HepG2 (cell line): ENCODE measurements around the gene ZNF74. TPM values are rescaled to one million over a fixed set of nuclear protein-coding genes. Genes with fewer than 3 reads are reported as not detected.

ENCODE experiments used
- ESRRA ChIP-seq: sonication (generic); formaldehyde crosslinking; IDR thresholded peaks from 2 replicates; pipeline ENCODE4 v1.5.1; 2020; ENCODE audit warnings: mild to moderate bottlenecking, low read depth, missing genetic modification reagents
- FIP1L1 ChIP-seq: fragments of 200-400 bp; formaldehyde crosslinking; IDR thresholded peaks from 2 replicates; pipeline ENCODE4 v1.6.1; 2018; ENCODE audit warnings: low read depth, mild to moderate bottlenecking, low read length, moderate library complexity, borderline replicate concordance; ENCODE audit not compliant: insufficient read depth
- FOXK1 ChIP-seq: sonication (generic); formaldehyde crosslinking; IDR thresholded peaks from 2 replicates; pipeline ENCODE4 v1.4.0; 2020; ENCODE audit warnings: low read depth, missing genetic modification reagents, borderline replicate concordance
- KDM5B ChIP-seq: sonication (generic); formaldehyde crosslinking; IDR thresholded peaks from 2 replicates; pipeline ENCODE4 v1.4.0; 2020; ENCODE audit warnings: missing genetic modification reagents, mild to moderate bottlenecking, borderline replicate concordance
- LCORL ChIP-seq, 2 experiments: fragments of 450-650 bp in 1 of 2; sonication (generic) in 1 of 2; formaldehyde crosslinking in 1 of 2; IDR thresholded peaks; 2 replicates each; pipeline versions ENCODE4 v1.5.0 to v1.6.1; 2017 to 2020; ENCODE audit warnings: antibody characterized with exemption in 1 of 2, missing genetic modification reagents in 1 of 2
- NCOA2 ChIP-seq: sonication (generic); formaldehyde crosslinking; IDR thresholded peaks from 2 replicates; pipeline ENCODE4 v1.8.0; 2022; ENCODE audit warnings: inconsistent platforms
- NR3C1 ChIP-seq: sonication (generic); formaldehyde crosslinking; IDR thresholded peaks from 2 replicates; pipeline ENCODE4 v1.4.0; 2020; ENCODE audit warnings: missing genetic modification reagents
- PHB2 ChIP-seq: fragments of 450-650 bp; IDR thresholded peaks from 2 replicates; pipeline ENCODE4 v1.6.1; 2018; ENCODE audit not compliant: partially characterized antibody
- PHF20 ChIP-seq: sonication (generic); formaldehyde crosslinking; IDR thresholded peaks from 2 replicates; pipeline ENCODE4 v1.5.0; 2020; ENCODE audit warnings: mild to moderate bottlenecking, missing genetic modification reagents
- SMYD3 ChIP-seq: sonication (generic); formaldehyde crosslinking; IDR thresholded peaks from 2 replicates; pipeline ENCODE4 v1.8.1; 2023; ENCODE audit warnings: mild to moderate bottlenecking, missing genetic modification reagents
- SP5 ChIP-seq: IDR thresholded peaks from 2 replicates; pipeline ENCODE4 v1.6.1; 2016; ENCODE audit warnings: low read depth, borderline replicate concordance
- SRF ChIP-seq: IDR thresholded peaks from 2 replicates; pipeline ENCODE4 v1.6.1; 2011; ENCODE audit warnings: mild to moderate bottlenecking, low read depth, low read length, moderate library complexity
- TBL1XR1 ChIP-seq: fragments of 150-350 bp; IDR thresholded peaks from 2 replicates; pipeline ENCODE4 v1.6.1; 2014; ENCODE audit warnings: borderline replicate concordance, low read length; ENCODE audit not compliant: partially characterized antibody
- XBP1 ChIP-seq: sonication (generic); formaldehyde crosslinking; IDR thresholded peaks from 2 replicates; pipeline ENCODE4 v1.5.0; 2020; ENCODE audit warnings: missing genetic modification reagents
- ZMYM3 ChIP-seq: sonication (generic); formaldehyde crosslinking; IDR thresholded peaks from 2 replicates; pipeline ENCODE4 v1.5.1; 2020; ENCODE audit warnings: mild to moderate bottlenecking, missing genetic modification reagents
- ZNF136 ChIP-seq: sonication (generic); formaldehyde crosslinking; IDR thresholded peaks from 2 replicates; pipeline ENCODE4 v1.8.1; 2022; ENCODE audit warnings: low read depth, mild to moderate bottlenecking, moderate library complexity, missing genetic modification reagents
- ZNF292 ChIP-seq: sonication (generic); formaldehyde crosslinking; IDR thresholded peaks from 2 replicates; pipeline ENCODE4 v1.8.1; 2022; ENCODE audit warnings: mild to moderate bottlenecking, low read depth, missing genetic modification reagents, borderline replicate concordance
- ZNF33A ChIP-seq: sonication (generic); formaldehyde crosslinking; IDR thresholded peaks from 2 replicates; pipeline ENCODE4 v1.5.1; 2020; ENCODE audit warnings: missing genetic modification reagents, mild to moderate bottlenecking, moderate library complexity, borderline replicate concordance
- ZNF619 ChIP-seq: sonication (generic); formaldehyde crosslinking; IDR thresholded peaks from 2 replicates; pipeline ENCODE4 v1.4.0; 2020; ENCODE audit warnings: mild to moderate bottlenecking, missing genetic modification reagents
- ZNF781 ChIP-seq: sonication (generic); formaldehyde crosslinking; IDR thresholded peaks from 2 replicates; pipeline ENCODE4 v1.5.1; 2020; ENCODE audit warnings: borderline replicate concordance, mild to moderate bottlenecking, missing genetic modification reagents; ENCODE audit errors: not compliant biosample characterization
- polyA plus RNA-seq, 8 experiments: library from polyadenylated mRNA; depleted of rRNA in 3 of 8; stranded (reverse) in 7 of 8; unstranded in 1 of 8; fragments of >200 nt; fragmentation: Illumina TruSeq in 4 of 8; extraction: Trizol in 4 of 8; gene quantifications; 2 replicates each; pipeline versions ENCODE4 v1.2.1 to v1.2.3, GENCODE V29; 2011 to 2016; ENCODE audit warnings: low read depth in 4 of 8, missing spikeins in 1 of 8, mixed read lengths in 1 of 8; ENCODE audit not compliant: insufficient read depth in 1 of 8
- total RNA-seq, 5 experiments: library from RNA; depleted of rRNA; stranded (reverse); fragments of >200 nt; fragmentation: Illumina TruSeq; extraction: Trizol; gene quantifications; 2 replicates each; pipeline ENCODE4 v1.2.3, GENCODE V29; 2016; ENCODE audit warnings: low read depth in 1 of 5
- TF ChIP-seq, protein P1 (sequence below): IDR thresholded peaks from 2 replicates; pipeline ENCODE4 v1.6.1; 2012; ENCODE audit warnings: low read length, improper control_type of control experiment
- TF ChIP-seq, protein P2 (sequence below): sonication (generic); formaldehyde crosslinking; IDR thresholded peaks from 2 replicates; pipeline ENCODE4 v1.5.0; 2020; ENCODE audit warnings: mild to moderate bottlenecking, missing genetic modification reagents
- TF ChIP-seq, protein P3 (sequence below): sonication (generic); formaldehyde crosslinking; IDR thresholded peaks from 2 replicates; pipeline ENCODE4 v1.4.0; 2020; ENCODE audit warnings: missing genetic modification reagents
- TF ChIP-seq, protein P4 (sequence below): IDR thresholded peaks from 2 replicates; pipeline ENCODE4 v1.6.1; 2016; ENCODE audit warnings: mild to moderate bottlenecking

Gene ZNF74
- total and polyA plus RNA-seq, 2 of the 13 experiments (the other 11 are each of a cell fraction or from before 2014, with no cell fraction given): 6.3 to 9.1 TPM

DNA sequence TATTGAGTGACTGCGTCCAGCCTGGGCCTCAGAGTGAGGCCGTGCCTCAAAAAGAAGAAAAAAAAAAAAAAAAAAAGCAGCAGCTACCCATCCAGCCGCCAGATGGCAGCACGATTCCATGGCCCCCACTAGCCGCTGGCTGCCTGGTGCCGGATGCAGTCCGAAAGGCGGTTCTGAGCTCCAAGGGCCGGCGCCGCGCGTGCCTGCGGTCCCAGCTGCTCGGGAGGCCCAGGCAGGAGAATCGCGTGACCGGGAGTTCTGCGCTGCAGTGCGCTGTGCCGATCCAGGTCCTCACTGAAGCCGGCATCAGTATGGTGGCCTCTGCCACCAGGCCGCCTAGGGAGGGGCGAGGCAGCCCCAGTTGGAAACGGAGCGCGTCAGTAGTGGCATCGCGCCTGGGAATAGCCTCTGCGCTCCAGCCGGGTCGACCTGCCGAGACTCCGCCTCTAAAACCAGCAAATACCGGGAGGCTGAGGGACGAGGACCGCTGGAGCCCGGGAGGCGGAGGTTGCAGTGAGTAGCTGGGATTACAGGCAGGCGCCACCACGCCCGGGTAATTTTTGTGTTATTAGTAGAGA, 24.3 kb downstream of the ZNF74 start (continued):
- TF ChIP-seq SRF (no peak), FOXK1 (no peak), TBL1XR1 (no peak), SP5 (CRISPR knock-in tag) (no peak), NR3C1 (no peak), SMYD3 (CRISPR knock-in tag) (no peak), ZNF781 (CRISPR knock-in tag) (no peak), LCORL (IDR thresholded peaks at IDR 0.05) (no peak), LCORL (CRISPR knock-in tag; IDR thresholded peaks at IDR 0.05) (no peak; the same call in 1 of the 2 replicates), ESRRA (CRISPR knock-in tag) (no peak), ZMYM3 (CRISPR knock-in tag) (peak; percentile 25; the same call in 1 of the 2 replicates), ZNF292 (CRISPR knock-in tag) (no peak), NCOA2 (peak; percentile 25; the same call in 1 of the 2 replicates), PHB2 (no peak), ZNF619 (no peak), FIP1L1 (no peak), KDM5B (CRISPR knock-in tag) (peak; percentile 19; the same call in 1 of the 2 replicates), ZNF33A (CRISPR knock-in tag) (no peak), XBP1 (CRISPR knock-in tag) (no peak), ZNF136 (CRISPR knock-in tag) (no peak), PHF20 (CRISPR knock-in tag) (0 out of 2 replicates have a peak, but pooled peaks have one; percentile 16)
- TF ChIP-seq, protein P1, sequence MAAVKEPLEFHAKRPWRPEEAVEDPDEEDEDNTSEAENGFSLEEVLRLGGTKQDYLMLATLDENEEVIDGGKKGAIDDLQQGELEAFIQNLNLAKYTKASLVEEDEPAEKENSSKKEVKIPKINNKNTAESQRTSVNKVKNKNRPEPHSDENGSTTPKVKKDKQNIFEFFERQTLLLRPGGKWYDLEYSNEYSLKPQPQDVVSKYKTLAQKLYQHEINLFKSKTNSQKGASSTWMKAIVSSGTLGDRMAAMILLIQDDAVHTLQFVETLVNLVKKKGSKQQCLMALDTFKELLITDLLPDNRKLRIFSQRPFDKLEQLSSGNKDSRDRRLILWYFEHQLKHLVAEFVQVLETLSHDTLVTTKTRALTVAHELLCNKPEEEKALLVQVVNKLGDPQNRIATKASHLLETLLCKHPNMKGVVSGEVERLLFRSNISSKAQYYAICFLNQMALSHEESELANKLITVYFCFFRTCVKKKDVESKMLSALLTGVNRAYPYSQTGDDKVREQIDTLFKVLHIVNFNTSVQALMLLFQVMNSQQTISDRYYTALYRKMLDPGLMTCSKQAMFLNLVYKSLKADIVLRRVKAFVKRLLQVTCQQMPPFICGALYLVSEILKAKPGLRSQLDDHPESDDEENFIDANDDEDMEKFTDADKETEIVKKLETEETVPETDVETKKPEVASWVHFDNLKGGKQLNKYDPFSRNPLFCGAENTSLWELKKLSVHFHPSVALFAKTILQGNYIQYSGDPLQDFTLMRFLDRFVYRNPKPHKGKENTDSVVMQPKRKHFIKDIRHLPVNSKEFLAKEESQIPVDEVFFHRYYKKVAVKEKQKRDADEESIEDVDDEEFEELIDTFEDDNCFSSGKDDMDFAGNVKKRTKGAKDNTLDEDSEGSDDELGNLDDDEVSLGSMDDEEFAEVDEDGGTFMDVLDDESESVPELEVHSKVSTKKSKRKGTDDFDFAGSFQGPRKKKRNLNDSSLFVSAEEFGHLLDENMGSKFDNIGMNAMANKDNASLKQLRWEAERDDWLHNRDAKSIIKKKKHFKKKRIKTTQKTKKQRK: no peak
- TF ChIP-seq, protein P2, sequence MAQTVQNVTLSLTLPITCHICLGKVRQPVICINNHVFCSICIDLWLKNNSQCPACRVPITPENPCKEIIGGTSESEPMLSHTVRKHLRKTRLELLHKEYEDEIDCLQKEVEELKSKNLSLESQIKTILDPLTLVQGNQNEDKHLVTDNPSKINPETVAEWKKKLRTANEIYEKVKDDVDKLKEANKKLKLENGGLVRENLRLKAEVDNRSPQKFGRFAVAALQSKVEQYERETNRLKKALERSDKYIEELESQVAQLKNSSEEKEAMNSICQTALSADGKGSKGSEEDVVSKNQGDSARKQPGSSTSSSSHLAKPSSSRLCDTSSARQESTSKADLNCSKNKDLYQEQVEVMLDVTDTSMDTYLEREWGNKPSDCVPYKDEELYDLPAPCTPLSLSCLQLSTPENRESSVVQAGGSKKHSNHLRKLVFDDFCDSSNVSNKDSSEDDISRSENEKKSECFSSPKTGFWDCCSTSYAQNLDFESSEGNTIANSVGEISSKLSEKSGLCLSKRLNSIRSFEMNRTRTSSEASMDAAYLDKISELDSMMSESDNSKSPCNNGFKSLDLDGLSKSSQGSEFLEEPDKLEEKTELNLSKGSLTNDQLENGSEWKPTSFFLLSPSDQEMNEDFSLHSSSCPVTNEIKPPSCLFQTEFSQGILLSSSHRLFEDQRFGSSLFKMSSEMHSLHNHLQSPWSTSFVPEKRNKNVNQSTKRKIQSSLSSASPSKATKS (CRISPR knock-in tag): no peak
- TF ChIP-seq, protein P3, sequence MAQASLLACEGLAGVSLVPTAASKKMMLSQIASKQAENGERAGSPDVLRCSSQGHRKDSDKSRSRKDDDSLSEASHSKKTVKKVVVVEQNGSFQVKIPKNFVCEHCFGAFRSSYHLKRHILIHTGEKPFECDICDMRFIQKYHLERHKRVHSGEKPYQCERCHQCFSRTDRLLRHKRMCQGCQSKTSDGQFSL (CRISPR knock-in tag): no peak
- TF ChIP-seq, protein P4, sequence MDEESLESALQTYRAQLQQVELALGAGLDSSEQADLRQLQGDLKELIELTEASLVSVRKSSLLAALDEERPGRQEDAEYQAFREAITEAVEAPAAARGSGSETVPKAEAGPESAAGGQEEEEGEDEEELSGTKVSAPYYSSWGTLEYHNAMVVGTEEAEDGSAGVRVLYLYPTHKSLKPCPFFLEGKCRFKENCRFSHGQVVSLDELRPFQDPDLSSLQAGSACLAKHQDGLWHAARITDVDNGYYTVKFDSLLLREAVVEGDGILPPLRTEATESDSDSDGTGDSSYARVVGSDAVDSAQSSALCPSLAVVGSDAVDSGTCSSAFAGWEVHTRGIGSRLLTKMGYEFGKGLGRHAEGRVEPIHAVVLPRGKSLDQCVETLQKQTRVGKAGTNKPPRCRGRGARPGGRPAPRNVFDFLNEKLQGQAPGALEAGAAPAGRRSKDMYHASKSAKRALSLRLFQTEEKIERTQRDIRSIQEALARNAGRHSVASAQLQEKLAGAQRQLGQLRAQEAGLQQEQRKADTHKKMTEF (CRISPR knock-in tag): no peak
